ENCODE results near the gene TRIM24. TPM values are rescaled to one million over a fixed set of nuclear protein-coding genes. Genes with fewer than 3 reads are reported as not detected.

The TRIM24 gene
- total and polyA plus RNA-seq, 10 of the 15 experiments (the other 5 are each of a cell fraction or from before 2014, with no cell fraction given): 4.6 to 23.5 (median 13.6) TPM

- TF ChIP-seq ZBTB11 (CRISPR knock-in tag; IDR thresholded peaks at IDR 0.05) (no peak), NBN (IDR thresholded peaks at IDR 0.05) (no peak), IKZF2 (IDR thresholded peaks at IDR 0.05) (no peak), NFYB (IDR thresholded peaks at IDR 0.05; ENCODE audit: insufficient read depth, low read depth, low read length) (no peak), SRF (IDR thresholded peaks at IDR 0.05; ENCODE audit: low read depth in 2 of 2, low read length in 2 of 2) (no peak), EED (IDR thresholded peaks at IDR 0.05; ENCODE audit: low read depth) (no peak), NR2C2 (IDR thresholded peaks at IDR 0.05; ENCODE audit: borderline replicate concordance, control insufficient read depth, insufficient read length, low read depth) (no peak), MTA2 (IDR thresholded peaks at IDR 0.05; ENCODE audit: low read depth) (no peak), ETV6 (conservative IDR thresholded peaks at IDR 0.05 in 1 of 2, IDR thresholded peaks at IDR 0.05 in 1 of 2; ENCODE audit: borderline replicate concordance in 1 of 2, low read depth in 1 of 2) (no peak), CBFB (IDR thresholded peaks at IDR 0.05; ENCODE audit: low read depth) (no peak), SMAD1 (IDR thresholded peaks at IDR 0.05; ENCODE audit: low read depth, partially characterized antibody) (no peak)
- TF ChIP-seq, protein P1, sequence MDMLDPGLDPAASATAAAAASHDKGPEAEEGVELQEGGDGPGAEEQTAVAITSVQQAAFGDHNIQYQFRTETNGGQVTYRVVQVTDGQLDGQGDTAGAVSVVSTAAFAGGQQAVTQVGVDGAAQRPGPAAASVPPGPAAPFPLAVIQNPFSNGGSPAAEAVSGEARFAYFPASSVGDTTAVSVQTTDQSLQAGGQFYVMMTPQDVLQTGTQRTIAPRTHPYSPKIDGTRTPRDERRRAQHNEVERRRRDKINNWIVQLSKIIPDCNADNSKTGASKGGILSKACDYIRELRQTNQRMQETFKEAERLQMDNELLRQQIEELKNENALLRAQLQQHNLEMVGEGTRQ (IDR thresholded peaks at IDR 0.05; ENCODE audit: borderline replicate concordance, low read depth, low read length): no peak
- TF ChIP-seq, protein P2, sequence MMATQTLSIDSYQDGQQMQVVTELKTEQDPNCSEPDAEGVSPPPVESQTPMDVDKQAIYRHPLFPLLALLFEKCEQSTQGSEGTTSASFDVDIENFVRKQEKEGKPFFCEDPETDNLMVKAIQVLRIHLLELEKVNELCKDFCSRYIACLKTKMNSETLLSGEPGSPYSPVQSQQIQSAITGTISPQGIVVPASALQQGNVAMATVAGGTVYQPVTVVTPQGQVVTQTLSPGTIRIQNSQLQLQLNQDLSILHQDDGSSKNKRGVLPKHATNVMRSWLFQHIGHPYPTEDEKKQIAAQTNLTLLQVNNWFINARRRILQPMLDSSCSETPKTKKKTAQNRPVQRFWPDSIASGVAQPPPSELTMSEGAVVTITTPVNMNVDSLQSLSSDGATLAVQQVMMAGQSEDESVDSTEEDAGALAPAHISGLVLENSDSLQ (IDR thresholded peaks at IDR 0.05): no peak
- TF ChIP-seq, protein P3, sequence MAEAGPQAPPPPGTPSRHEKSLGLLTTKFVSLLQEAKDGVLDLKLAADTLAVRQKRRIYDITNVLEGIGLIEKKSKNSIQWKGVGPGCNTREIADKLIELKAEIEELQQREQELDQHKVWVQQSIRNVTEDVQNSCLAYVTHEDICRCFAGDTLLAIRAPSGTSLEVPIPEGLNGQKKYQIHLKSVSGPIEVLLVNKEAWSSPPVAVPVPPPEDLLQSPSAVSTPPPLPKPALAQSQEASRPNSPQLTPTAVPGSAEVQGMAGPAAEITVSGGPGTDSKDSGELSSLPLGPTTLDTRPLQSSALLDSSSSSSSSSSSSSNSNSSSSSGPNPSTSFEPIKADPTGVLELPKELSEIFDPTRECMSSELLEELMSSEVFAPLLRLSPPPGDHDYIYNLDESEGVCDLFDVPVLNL (IDR thresholded peaks at IDR 0.05; ENCODE audit: low read depth, low read length): no peak
These were observed 49.9 kb downstream of the TRIM24 start (continued) for GRCh38 chr7:138510003-138510402.

Measured in GM12878 (cell line).